ENCODE measurements around the gene PALLD.

The PALLD gene

GRCh38 chr4:168886351-168886750, 389.5 kb downstream of the PALLD start:
- no peak for DNase-seq (ENCODE audit: low read depth in 1 of 2, low spot score in 1 of 2)

- no peak for DNase-seq (ENCODE audit: low read depth in 1 of 2, low spot score in 1 of 2)
Measured at GRCh38 chr4:168887809-168888208, 391.0 kb downstream of the PALLD start.

- no peak for DNase-seq (ENCODE audit: low read depth in 1 of 2, low spot score in 1 of 2)
Measured at GRCh38 chr4:168888715-168889215, 391.9 kb downstream of the PALLD start.

- no peak for DNase-seq (ENCODE audit: low read depth in 1 of 2, low spot score in 1 of 2)
Measured at GRCh38 chr4:168891086-168891485, 394.2 kb downstream of the PALLD start.

GRCh38 chr4:168891688-168892087, 394.8 kb downstream of the PALLD start:
- DNase-seq (ENCODE audit: low read depth in 1 of 2, low spot score in 1 of 2): no peak

- DNase-seq (ENCODE audit: low read depth in 1 of 2, low spot score in 1 of 2): no peak
Measured at GRCh38 chr4:168892475-168892874, 395.6 kb downstream of the PALLD start.

GRCh38 chr4:168893205-168893604, 396.4 kb downstream of the PALLD start:
- no peak for DNase-seq (ENCODE audit: low read depth in 1 of 2, low spot score in 1 of 2)

GRCh38 chr4:168893807-168894206, 397.0 kb downstream of the PALLD start:
- no peak for DNase-seq (ENCODE audit: low read depth in 1 of 2, low spot score in 1 of 2)

GRCh38 chr4:168900080-168900479, 403.2 kb downstream of the PALLD start:
- DNase-seq (ENCODE audit: low read depth in 1 of 2, low spot score in 1 of 2): no peak

- DNase-seq (ENCODE audit: low read depth in 1 of 2, low spot score in 1 of 2): no peak
Measured at GRCh38 chr4:168907119-168907698, 410.4 kb downstream of the PALLD start.

- DNase-seq (ENCODE audit: low read depth in 1 of 2, low spot score in 1 of 2): no peak
Measured at GRCh38 chr4:168908093-168908492, 411.2 kb downstream of the PALLD start.

GRCh38 chr4:168908851-168909273, 412.0 kb downstream of the PALLD start:
- no peak for DNase-seq (ENCODE audit: low read depth in 1 of 2, low spot score in 1 of 2)

GRCh38 chr4:168914095-168914494, 417.2 kb downstream of the PALLD start:
- no peak for DNase-seq (ENCODE audit: low read depth in 1 of 2, low spot score in 1 of 2)

GRCh38 chr4:168917138-168917779, 420.4 kb downstream of the PALLD start:
- DNase-seq (ENCODE audit: low read depth in 1 of 2, low spot score in 1 of 2): no peak

GRCh38 chr4:168919706-168920324, 423.0 kb downstream of the PALLD start:
- DNase-seq (ENCODE audit: low read depth in 1 of 2, low spot score in 1 of 2): no peak

- no peak for DNase-seq (ENCODE audit: low read depth in 1 of 2, low spot score in 1 of 2)
Measured at GRCh38 chr4:168920441-168921065, 423.7 kb downstream of the PALLD start.

GRCh38 chr4:168923526-168924194, 426.8 kb downstream of the PALLD start:
- DNase-seq (ENCODE audit: low read depth in 1 of 2, low spot score in 1 of 2): peak in 1 of 2 donors; percentile 49

- no peak for DNase-seq (ENCODE audit: low read depth in 1 of 2, low spot score in 1 of 2)
Measured at GRCh38 chr4:168924667-168925066, 427.8 kb downstream of the PALLD start.

- no peak for DNase-seq (ENCODE audit: low read depth in 1 of 2, low spot score in 1 of 2)
Measured at GRCh38 chr4:168925789-168926490, 429.1 kb downstream of the PALLD start.

GRCh38 chr4:168928346-168928745, 431.5 kb downstream of the PALLD start:
- DNase-seq (ENCODE audit: low read depth in 1 of 2, low spot score in 1 of 2): no peak

GRCh38 chr4:168928875-168929274, 432.0 kb downstream of the PALLD start:
- no peak for DNase-seq (ENCODE audit: low read depth in 1 of 2, low spot score in 1 of 2)

Data from activated CD4-positive, alpha-beta T cell treated with anti-CD3 and anti-CD28 coated beads, Interleukin-2, amount 50 U/mL, for 24 hours (primary cell).